ENCODE data around the gene DNM3.

The DNM3 gene

DNA sequence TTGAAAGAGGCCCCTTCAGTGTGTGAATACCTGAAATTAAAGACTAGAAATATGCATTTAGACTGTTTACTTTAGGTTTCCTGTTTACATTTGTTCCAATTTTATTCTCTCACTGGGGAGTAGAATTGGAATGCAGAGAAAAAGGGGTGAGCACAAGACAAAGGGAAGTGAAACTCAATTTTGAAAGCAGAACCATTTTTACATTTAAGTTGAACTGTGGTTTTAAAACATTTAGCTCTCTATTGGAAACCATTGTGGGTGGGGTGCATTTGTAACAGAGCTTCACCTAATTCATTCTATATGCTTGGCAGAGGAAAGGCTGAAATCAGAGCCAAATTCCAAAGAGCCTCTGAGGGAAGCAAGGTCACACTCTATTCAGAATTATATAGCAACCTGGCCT lies 343.9 kb downstream of the DNM3 start:
- in situ Hi-C loops (cut with MboI; ENCODE audit: low sequenced_read_pairs, unreplicated experiment) = no loop called here
- TF ChIP-seq, protein P1, sequence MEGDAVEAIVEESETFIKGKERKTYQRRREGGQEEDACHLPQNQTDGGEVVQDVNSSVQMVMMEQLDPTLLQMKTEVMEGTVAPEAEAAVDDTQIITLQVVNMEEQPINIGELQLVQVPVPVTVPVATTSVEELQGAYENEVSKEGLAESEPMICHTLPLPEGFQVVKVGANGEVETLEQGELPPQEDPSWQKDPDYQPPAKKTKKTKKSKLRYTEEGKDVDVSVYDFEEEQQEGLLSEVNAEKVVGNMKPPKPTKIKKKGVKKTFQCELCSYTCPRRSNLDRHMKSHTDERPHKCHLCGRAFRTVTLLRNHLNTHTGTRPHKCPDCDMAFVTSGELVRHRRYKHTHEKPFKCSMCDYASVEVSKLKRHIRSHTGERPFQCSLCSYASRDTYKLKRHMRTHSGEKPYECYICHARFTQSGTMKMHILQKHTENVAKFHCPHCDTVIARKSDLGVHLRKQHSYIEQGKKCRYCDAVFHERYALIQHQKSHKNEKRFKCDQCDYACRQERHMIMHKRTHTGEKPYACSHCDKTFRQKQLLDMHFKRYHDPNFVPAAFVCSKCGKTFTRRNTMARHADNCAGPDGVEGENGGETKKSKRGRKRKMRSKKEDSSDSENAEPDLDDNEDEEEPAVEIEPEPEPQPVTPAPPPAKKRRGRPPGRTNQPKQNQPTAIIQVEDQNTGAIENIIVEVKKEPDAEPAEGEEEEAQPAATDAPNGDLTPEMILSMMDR (IDR thresholded peaks at IDR 0.05; ENCODE audit: borderline replicate concordance, control extremely low read depth, extremely low read depth, insufficient read depth, missing control alignments) = no peak
- peak; percentile 3 for DNase-seq (ENCODE audit: low spot score)

DNA sequence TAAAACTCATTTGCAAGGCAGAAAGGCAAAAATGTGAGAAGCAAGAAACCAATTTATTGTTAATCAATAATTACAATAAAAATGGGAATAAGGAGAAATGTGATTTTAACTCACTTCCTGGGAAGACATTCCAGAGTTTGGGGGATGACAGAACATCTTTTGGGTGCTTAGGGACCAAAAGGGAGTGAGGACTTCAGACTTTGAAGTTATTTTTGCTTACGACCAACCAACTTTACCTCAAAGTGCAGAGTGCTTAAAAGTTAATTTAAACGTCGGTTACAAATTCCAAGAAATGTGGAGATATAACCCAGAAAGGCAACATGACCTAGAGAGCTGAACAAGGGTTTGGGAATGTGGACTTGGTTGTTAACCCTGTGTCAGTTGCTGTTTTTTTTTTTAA lies 344.7 kb downstream of the DNM3 start:
- in situ Hi-C loops (cut with MboI; ENCODE audit: low sequenced_read_pairs, unreplicated experiment) = no loop called here
- DNase-seq (ENCODE audit: low spot score) = no peak
- TF ChIP-seq, protein P1 (IDR thresholded peaks at IDR 0.05; ENCODE audit: borderline replicate concordance, control extremely low read depth, extremely low read depth, insufficient read depth, missing control alignments) = no peak

GRCh38 chr1:172201572-172201971 lies 360.3 kb downstream of the DNM3 start:
- TF ChIP-seq, protein P1 (IDR thresholded peaks at IDR 0.05; ENCODE audit: borderline replicate concordance, control extremely low read depth, extremely low read depth, insufficient read depth, missing control alignments) = no peak
- no peak for DNase-seq (ENCODE audit: low spot score)
- in situ Hi-C loops (cut with MboI; ENCODE audit: low sequenced_read_pairs, unreplicated experiment) = no loop called here

- no peak for DNase-seq (ENCODE audit: low spot score)
- TF ChIP-seq, protein P1 (IDR thresholded peaks at IDR 0.05; ENCODE audit: borderline replicate concordance, control extremely low read depth, extremely low read depth, insufficient read depth, missing control alignments) = no peak
- in situ Hi-C loops (cut with MboI; ENCODE audit: low sequenced_read_pairs, unreplicated experiment) = no loop called here
Observed at GRCh38 chr1:172203135-172203823, 362.0 kb downstream of the DNM3 start.

DNA sequence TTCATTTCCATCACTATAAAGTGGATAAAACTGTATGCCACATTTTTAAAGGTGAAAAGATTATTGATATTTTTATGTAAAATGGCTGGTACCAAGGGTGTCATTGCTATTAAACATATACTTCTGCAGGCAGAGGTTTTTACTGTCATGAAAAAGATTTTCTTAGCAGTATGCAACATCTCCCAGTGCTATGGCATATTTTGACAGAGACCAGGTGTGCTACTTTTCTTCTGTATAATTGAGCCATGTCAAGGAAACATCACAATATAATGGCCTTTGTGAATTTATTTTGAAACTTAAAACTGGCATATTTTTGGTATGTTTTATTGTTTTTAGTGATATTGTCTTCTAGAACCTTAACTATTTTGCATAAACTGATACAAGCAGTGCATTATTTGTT lies 362.6 kb downstream of the DNM3 start:
- in situ Hi-C loops (cut with MboI; ENCODE audit: low sequenced_read_pairs, unreplicated experiment) = no loop called here
- DNase-seq (ENCODE audit: low spot score) = no peak
- TF ChIP-seq, protein P1 (IDR thresholded peaks at IDR 0.05; ENCODE audit: borderline replicate concordance, control extremely low read depth, extremely low read depth, insufficient read depth, missing control alignments) = no peak

DNA sequence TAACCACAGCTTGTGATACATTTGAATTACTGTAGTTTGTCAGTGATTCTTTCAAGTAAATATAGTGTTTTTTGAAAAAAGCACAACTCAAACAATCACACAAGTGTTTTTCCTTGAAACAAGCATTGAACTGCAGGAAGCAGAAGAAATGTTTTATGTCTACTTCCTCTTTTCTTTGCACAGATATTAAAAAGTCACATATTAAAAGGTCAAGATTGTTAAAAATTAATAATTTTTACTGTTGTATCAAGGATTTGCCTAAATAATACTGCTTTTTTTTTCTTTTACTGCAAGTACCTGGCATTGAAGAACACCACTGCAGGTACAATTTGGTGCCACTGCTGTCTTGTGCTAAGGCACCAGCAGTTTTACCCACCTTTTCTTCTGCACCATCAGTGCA lies 365.0 kb downstream of the DNM3 start:
- DNase-seq (ENCODE audit: low spot score) = no peak
- in situ Hi-C loops (cut with MboI; ENCODE audit: low sequenced_read_pairs, unreplicated experiment) = no loop called here
- TF ChIP-seq, protein P1 (IDR thresholded peaks at IDR 0.05; ENCODE audit: borderline replicate concordance, control extremely low read depth, extremely low read depth, insufficient read depth, missing control alignments) = no peak

Data from GM13976 (cell line).